GM12878 (cell line): ENCODE results near the gene ITGB2. TPM values are rescaled to one million over a fixed set of nuclear protein-coding genes. Genes with fewer than 3 reads are reported as not detected.

ENCODE experiments used
- ATAC-seq: fragments of 200-7000 bp; cut with Tn5 transposase; 3 replicates; pipeline ENCODE4 v1.9.1; 2020; ENCODE audit warnings: mild to moderate bottlenecking, moderate library complexity
- BruUV-seq: library from RNA; stranded (reverse); fragments of 400-500 nt; replicated peaks from 2 replicates; lab custom pipeline; 2021; lab: Mats Ljungman, UMichigan
- CTCF ChIA-PET: fragments of 300-600 bp; sonication (Branson Sonifier 250); formaldehyde crosslinking; extraction: SDS; loops from one replicate; lab custom pipeline; 2021; ENCODE audit warnings: inconsistent platforms; lab: Yijun Ruan, JAX
- POLR2A ChIA-PET: fragments of 350-600 bp; formaldehyde crosslinking; extraction: SDS; loops from one replicate; lab custom pipeline; 2021; ENCODE audit warnings: inconsistent platforms; lab: Charles Lee
- RAD21 ChIA-PET: fragments of 300-600 bp; sonication (Branson Sonifier 250); formaldehyde crosslinking; loops from one replicate; lab custom pipeline; 2023; ENCODE audit warnings: antibody characterized with exemption; ENCODE audit not compliant: unreplicated experiment; lab: Charles Lee
- SMC1A ChIA-PET: fragments of 300-600 bp; sonication (Branson Sonifier 250); formaldehyde crosslinking; loops from one replicate; lab custom pipeline; 2023; ENCODE audit not compliant: unreplicated experiment, uncharacterized antibody; lab: Charles Lee
- DNase-seq: peaks from one replicate; pipeline ENCODE4 v3.0.0-alpha.2; 2011; ENCODE audit warnings: low read depth, low spot score
- FAIRE-seq: peaks from 3 replicates; lab custom pipeline; 2011; peaks lifted over from hg19 to GRCh38; lab: Jason Lieb, UNC
- H2AFZ ChIP-seq: 2 replicates; pipeline ENCODE4 v1.6.0; 2011; ENCODE audit warnings: low read depth, low read length, control low read depth; ENCODE audit not compliant: control insufficient read depth
- H3K27ac ChIP-seq: 2 replicates; pipeline ENCODE4 v1.5.1; 2011; ENCODE audit warnings: control low read depth; ENCODE audit not compliant: control insufficient read depth, insufficient read depth
- H3K27me3 ChIP-seq, 2 experiments: replicated peaks in 1 of 2; 2 replicates each; pipeline versions ENCODE4 v1.6.0 to v1.6.1; 2011; ENCODE audit warnings: low read length in 1 of 2; ENCODE audit not compliant: control insufficient read depth in 2 of 2, insufficient read depth in 2 of 2
- H3K36me3 ChIP-seq, 2 experiments: 2 replicates each; pipeline ENCODE4 v1.5.1; 2011; ENCODE audit warnings: low read length in 1 of 2; ENCODE audit not compliant: control insufficient read depth in 2 of 2, insufficient read depth in 2 of 2
- H3K4me1 ChIP-seq: 2 replicates; pipeline ENCODE4 v1.6.1; 2011; ENCODE audit warnings: mild to moderate bottlenecking, low read length, moderate library complexity, mixed read lengths; ENCODE audit not compliant: control insufficient read depth, insufficient read depth
- H3K4me2 ChIP-seq: 2 replicates; pipeline ENCODE4 v1.6.0; 2011; ENCODE audit warnings: control low read depth; ENCODE audit not compliant: control insufficient read depth, insufficient read depth
- H3K4me3 ChIP-seq: fragments of 200-600 bp; sonication (generic); 2 replicates; pipeline ENCODE4 v1.5.1; 2016
- H3K79me2 ChIP-seq: 2 replicates; pipeline ENCODE4 v1.6.0; 2011; ENCODE audit warnings: low read length; ENCODE audit not compliant: control insufficient read depth, insufficient read depth
- H3K9ac ChIP-seq: 2 replicates; pipeline ENCODE4 v1.8.0; 2011; ENCODE audit warnings: low read length, control low read depth, mixed read lengths; ENCODE audit not compliant: control insufficient read depth, insufficient read depth
- H3K9me3 ChIP-seq: replicated peaks from 3 replicates; pipeline ENCODE4 v1.5.1; 2011; ENCODE audit warnings: mild to moderate bottlenecking, low read length; ENCODE audit not compliant: control insufficient read depth, insufficient read depth
- H4K20me1 ChIP-seq: 2 replicates; pipeline ENCODE4 v1.6.0; 2011; ENCODE audit not compliant: control insufficient read depth, insufficient read depth
- ATF2 ChIP-seq: IDR thresholded peaks from 2 replicates; pipeline ENCODE4 v1.6.1; 2012; ENCODE audit warnings: low read length, inconsistent platforms
- BRCA1 ChIP-seq: IDR thresholded peaks from 2 replicates; pipeline ENCODE4 v1.6.1; 2011; ENCODE audit warnings: low read depth, low read length, improper control_type of control experiment
- E2F4 ChIP-seq: IDR thresholded peaks from 2 replicates; pipeline ENCODE4 v1.6.1; 2012; ENCODE audit warnings: low read depth, low read length, improper control_type of control experiment
- E2F8 ChIP-seq: fragments of 450-650 bp; IDR thresholded peaks from 2 replicates; pipeline ENCODE4 v1.6.1; 2018; ENCODE audit warnings: mild to moderate bottlenecking, low read depth, moderate library complexity; ENCODE audit not compliant: partially characterized antibody
- EGR1 ChIP-seq, 2 experiments: IDR thresholded peaks; 1 replicate in 1 of 2; 2 replicates in 1 of 2; pipeline ENCODE4 v1.6.1; 2011 to 2012; ENCODE audit warnings: low read depth in 2 of 2, low read length in 2 of 2, borderline replicate concordance in 1 of 2, mild to moderate bottlenecking in 1 of 2, moderate library complexity in 1 of 2
- GABPA ChIP-seq: IDR thresholded peaks from 2 replicates; pipeline ENCODE4 v1.6.1; 2014; ENCODE audit warnings: antibody characterized with exemption, low read depth, mild to moderate bottlenecking, inconsistent platforms
- IRF4 ChIP-seq: IDR thresholded peaks from 2 replicates; pipeline ENCODE4 v1.6.1; 2011; ENCODE audit warnings: low read depth, low read length
- JUNB ChIP-seq: IDR thresholded peaks from 2 replicates; pipeline ENCODE4 v1.6.1; 2016; ENCODE audit warnings: antibody characterized with exemption, mild to moderate bottlenecking
- KAT2A ChIP-seq: conservative IDR thresholded peaks from 2 replicates; pipeline ENCODE4 v1.6.1; 2011; ENCODE audit warnings: low read depth, low read length; ENCODE audit not compliant: control insufficient read depth
- NR2C1 ChIP-seq: fragments of 450-650 bp; IDR thresholded peaks from 2 replicates; pipeline ENCODE4 v1.6.1; 2017; ENCODE audit warnings: antibody characterized with exemption, mild to moderate bottlenecking, moderate library complexity
- RB1 ChIP-seq: fragments of 450-650 bp; formaldehyde crosslinking; IDR thresholded peaks from 2 replicates; pipeline ENCODE4 v1.6.1; 2017; ENCODE audit warnings: mild to moderate bottlenecking, borderline replicate concordance
- SUZ12 ChIP-seq: fragments of 200-600 bp; sonication (generic); IDR thresholded peaks from one replicate; pipeline ENCODE4 v1.6.1; 2018; ENCODE audit warnings: antibody characterized with exemption, mild to moderate bottlenecking; ENCODE audit not compliant: unreplicated experiment
- TAF1 ChIP-seq: IDR thresholded peaks from 2 replicates; pipeline ENCODE4 v1.6.1; 2011; ENCODE audit warnings: mild to moderate bottlenecking, low read depth, low read length, borderline replicate concordance
- TCF3 ChIP-seq: IDR thresholded peaks from 2 replicates; pipeline ENCODE4 v1.6.1; 2012; ENCODE audit warnings: low read depth, mild to moderate bottlenecking, low read length, borderline replicate concordance; ENCODE audit not compliant: insufficient read depth
- ZBED1 ChIP-seq: IDR thresholded peaks from 2 replicates; pipeline ENCODE4 v1.6.1; 2016; ENCODE audit warnings: borderline replicate concordance
- ZNF217 ChIP-seq: fragments of 450-650 bp; IDR thresholded peaks from 2 replicates; pipeline ENCODE4 v1.6.1; 2017; ENCODE audit warnings: antibody characterized with exemption, mild to moderate bottlenecking
- WGBS: methylation state at CpG from one replicate; pipeline ENCODE4 v1.1.6; 2016; ENCODE audit warnings: low lambda C conversion rate; ENCODE audit not compliant: insufficient replicate concordance, insufficient coverage; ENCODE audit errors: missing lambda C conversion rate; 5-methylcytosine and 5-hydroxymethylcytosine counted together
- in situ Hi-C: fragments of 300-500 bp; cut with MboI; formaldehyde crosslinking; loops from 9 replicates; pipeline ENCODE4 v1.14.3; 2018; ENCODE audit warnings: mixed read lengths
- intact Hi-C: fragments of 100-400 bp; cut with micrococcal nuclease; formaldehyde crosslinking; loops from one replicate; pipeline ENCODE4 v1.14.2; 2022; ENCODE audit not compliant: unreplicated experiment
- polyA plus RNA-seq, 11 experiments: library from polyadenylated mRNA; depleted of rRNA in 4 of 11; unstranded in 6 of 11; stranded (reverse) in 5 of 11; fragments of >200 nt; fragmentation: Nextera tagmentation in 4 of 11; fragmentation: Illumina TruSeq in 1 of 11; extraction: Ambion mirVana in 4 of 11; extraction: Trizol in 1 of 11; gene quantifications; 1 replicate in 1 of 11; 2 replicates in 10 of 11; pipeline versions ENCODE4 v1.2.1 to v1.2.3, GENCODE V29; 2011 to 2016; ENCODE audit warnings: inconsistent platforms in 2 of 11, missing spikeins in 2 of 11, low read depth in 1 of 11
- total RNA-seq, 4 experiments: library from RNA; depleted of rRNA in 3 of 4; stranded (reverse); fragments of >200 nt in 3 of 4; fragmentation: Illumina TruSeq in 1 of 4; extraction: Trizol in 1 of 4; gene quantifications; 2 replicates each; pipeline versions ENCODE4 v1.2.1 to v1.2.3, GENCODE V29; 2013 to 2021
- TF ChIP-seq, protein P1 (sequence below): fragments of 450-650 bp; IDR thresholded peaks from 2 replicates; pipeline ENCODE4 v1.6.1; 2017; ENCODE audit warnings: borderline replicate concordance

Gene ITGB2
- total and polyA plus RNA-seq, 10 of the 15 experiments (the other 5 are each of a cell fraction or from before 2014, with no cell fraction given): 8.0 to 172 (median 58.9) TPM

DNA sequence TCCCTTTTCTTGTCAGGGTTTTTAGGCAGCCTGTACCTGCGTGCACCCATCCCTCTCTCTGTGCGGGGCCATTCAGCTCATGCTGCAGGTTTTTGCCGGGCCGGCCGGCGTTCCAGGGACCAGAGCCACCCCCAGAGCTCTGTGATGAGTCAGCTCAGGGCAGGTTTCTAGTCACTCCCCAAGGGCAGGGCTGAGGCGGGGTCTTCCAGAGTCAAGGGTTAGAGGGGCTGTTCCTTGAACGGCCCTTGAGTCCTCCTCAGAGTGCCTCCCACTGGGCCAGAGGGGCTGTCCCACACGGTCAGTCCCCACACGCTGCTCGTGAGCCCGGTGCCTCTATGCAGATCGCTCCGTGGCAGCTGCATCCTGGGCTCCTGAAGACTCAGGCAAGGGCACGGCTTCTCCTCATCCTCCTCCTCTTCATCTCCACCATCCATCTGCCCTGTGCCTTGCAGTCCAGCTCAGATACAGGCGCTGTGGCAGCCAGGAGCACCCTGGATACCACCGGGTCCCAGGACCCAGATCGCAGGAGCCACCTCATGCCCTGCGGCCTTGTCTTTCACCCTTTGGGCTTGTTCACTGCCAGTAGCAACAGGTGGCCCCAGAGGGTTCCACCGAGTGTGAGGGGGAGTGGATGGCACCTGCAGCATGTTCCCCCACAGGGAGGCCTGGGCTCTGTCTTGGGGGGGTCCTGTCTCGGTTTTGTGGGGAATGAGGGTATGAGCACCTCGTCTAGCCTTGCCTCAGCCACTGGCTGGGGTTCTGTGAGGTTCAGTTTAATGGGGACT is 36.5 kb upstream of the ITGB2 start:
- FAIRE-seq: no peak
- no peak overlapping the region for H2AFZ ChIP-seq
- TF ChIP-seq E2F4 (no peak), NR2C1 (no peak), TCF3 (no peak), ZNF217 (no peak), BRCA1 (no peak), JUNB (no peak), E2F8 (no peak), RB1 (no peak), GABPA (no peak), IRF4 (no peak), KAT2A (no peak), ATF2 (no peak), ZBED1 (no peak), TAF1 (no peak), SUZ12 (no peak), EGR1 (IDR thresholded peaks at IDR 0.05; ENCODE audit: borderline replicate concordance in 1 of 2, low read depth in 2 of 2, low read length in 2 of 2) (no peak)
- TF ChIP-seq, protein P1, sequence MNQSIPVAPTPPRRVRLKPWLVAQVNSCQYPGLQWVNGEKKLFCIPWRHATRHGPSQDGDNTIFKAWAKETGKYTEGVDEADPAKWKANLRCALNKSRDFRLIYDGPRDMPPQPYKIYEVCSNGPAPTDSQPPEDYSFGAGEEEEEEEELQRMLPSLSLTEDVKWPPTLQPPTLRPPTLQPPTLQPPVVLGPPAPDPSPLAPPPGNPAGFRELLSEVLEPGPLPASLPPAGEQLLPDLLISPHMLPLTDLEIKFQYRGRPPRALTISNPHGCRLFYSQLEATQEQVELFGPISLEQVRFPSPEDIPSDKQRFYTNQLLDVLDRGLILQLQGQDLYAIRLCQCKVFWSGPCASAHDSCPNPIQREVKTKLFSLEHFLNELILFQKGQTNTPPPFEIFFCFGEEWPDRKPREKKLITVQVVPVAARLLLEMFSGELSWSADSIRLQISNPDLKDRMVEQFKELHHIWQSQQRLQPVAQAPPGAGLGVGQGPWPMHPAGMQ: no peak

More for the DNA sequence above, 36.5 kb upstream of the ITGB2 start:
- peaks cover 2% of the 10 kb centered on the region; the same call in 1 of the 2 replicates for H4K20me1 ChIP-seq
- peaks cover 3% of the 10 kb centered on the region for H3K79me2 ChIP-seq
- ATAC-seq: no peak
- no peak overlapping the region for H3K9ac ChIP-seq
- 91% methylated on average over 22 of the region's 22 CpGs for WGBS
- intact Hi-C loops: no loop called here
- no peak for DNase-seq
- ChIA-PET RAD21 (interaction anchor here (0.8 kb wide), 1 partner anchor 174 kb away, joined by 3 read pairs; no protein-coding TSS in a partner anchor), SMC1A (no interaction called here), POLR2A (no interaction called here), CTCF (interaction anchor here (3.0 to 7.2 kb wide), 2 partner anchors 172 to 180 kb away, joined by 14 to 47 read pairs; no protein-coding TSS in a partner anchor)
- no peaks in the 10 kb centered on the region for H3K4me1 ChIP-seq
- BruUV-seq: no TSS peak
- no peaks in the 10 kb centered on the region for H3K9me3 ChIP-seq
- no peak overlapping the region for H3K4me2 ChIP-seq
- in situ Hi-C loops: loop anchor here (5.0 kb wide), 1 partner anchor 35 kb away; no protein-coding TSS in a partner anchor
- H3K4me3 ChIP-seq: no peak overlapping the region
- H3K27ac ChIP-seq: no peak overlapping the region
- peaks cover 9 to 41% of the 10 kb centered on the region in 2 experiments; a peak in 3 of 4 replicates for H3K36me3 ChIP-seq
- no peaks in the 10 kb centered on the region for H3K27me3 ChIP-seq
